ENCODE measurements around the gene PTP4A2.

Gene PTP4A2

DNA sequence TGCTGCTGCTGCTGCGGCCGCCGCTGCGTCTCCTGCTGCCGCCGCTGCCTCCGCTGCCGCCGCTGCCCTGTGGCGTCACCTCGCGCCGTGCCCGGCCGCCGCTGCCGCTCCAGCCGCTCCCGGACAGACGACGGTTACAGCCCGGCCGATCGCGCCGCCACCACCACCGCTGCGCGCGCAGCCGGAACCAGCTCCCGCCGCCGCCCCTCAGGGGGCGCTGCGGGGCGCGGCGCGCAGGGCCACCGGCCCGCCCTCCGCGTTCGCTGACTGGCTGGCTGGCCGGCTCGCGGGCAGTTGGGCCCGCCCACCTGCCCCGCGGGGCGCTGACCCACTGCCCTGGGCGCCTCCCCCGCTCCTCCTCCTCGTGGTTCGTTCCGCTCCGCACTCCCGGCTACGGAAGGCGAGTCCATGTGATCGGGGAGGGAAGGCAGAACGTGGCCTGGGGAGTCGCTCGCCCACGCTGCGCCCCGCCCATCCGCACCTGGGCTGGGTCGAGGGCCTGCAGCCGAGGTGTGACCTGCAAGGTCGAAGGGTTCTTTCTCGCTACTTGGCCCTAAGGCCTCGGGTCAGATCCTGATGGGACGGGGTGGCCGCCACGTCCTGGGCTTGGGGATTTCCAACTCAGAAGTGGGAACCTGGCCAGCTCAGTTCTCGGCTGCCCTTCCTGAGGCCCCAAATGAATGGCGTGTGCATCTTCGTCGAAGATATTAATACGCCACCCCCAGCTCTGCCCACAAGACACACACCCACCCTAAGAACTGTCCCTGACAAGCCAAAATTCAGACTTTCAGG is at the start of gene PTP4A2:
TSS of gene PTP4A2 (minus strand) at position 185 of the 792 bp plus-strand sequence. CDS start 19,303 bp downstream, outside the sequence.
- peak; percentile 98 for DNase-seq

GRCh38 chr1:31987135-31987619 is 49.0 kb upstream of the PTP4A2 start:
- DNase-seq = no peak

DNA sequence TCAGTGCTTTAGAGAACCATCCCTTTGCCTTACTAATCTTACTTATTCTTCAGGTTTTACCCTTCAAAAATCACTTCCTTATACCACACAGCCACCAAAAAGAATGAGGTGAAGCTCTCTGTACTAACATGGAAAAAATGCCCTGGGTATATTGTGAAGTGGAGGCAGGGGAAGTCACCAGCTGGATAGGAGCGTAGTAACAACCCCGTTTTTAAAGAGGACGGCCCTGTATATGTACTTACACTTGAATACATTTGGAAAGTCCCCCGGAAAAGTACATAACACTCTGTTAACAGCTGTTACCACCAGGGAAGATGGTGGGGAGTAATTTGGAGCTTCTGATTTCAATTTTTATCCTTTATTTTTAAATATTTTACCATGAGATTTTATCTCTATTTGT is 47.3 kb upstream of the PTP4A2 start:
- DNase-seq = peak; percentile 34

- DNase-seq = no peak
These were observed 46.5 kb upstream of the PTP4A2 start for GRCh38 chr1:31984419-31985347.

DNA sequence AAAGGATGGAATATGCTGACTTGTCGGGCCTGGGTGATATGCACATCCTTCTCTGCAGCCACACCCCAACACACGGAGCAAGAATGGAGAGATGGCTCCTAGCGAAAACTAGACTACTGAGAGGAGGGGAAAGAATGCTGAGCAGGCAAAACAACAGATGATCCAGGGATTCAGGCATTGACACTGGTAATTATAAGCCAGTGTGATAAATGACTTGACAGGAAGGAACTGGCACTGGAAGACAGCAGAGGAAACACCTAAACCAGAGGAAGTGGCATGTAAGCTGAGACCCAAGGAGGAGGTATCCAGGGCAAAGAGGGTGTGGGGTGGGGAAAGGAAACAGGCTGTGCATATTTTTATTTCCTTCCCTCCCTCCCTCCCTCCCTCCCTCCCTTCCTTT is 43.8 kb upstream of the PTP4A2 start:
- no peak for DNase-seq

- no peak for DNase-seq
These were observed 43.3 kb upstream of the PTP4A2 start for GRCh38 chr1:31981456-31981839.

DNA sequence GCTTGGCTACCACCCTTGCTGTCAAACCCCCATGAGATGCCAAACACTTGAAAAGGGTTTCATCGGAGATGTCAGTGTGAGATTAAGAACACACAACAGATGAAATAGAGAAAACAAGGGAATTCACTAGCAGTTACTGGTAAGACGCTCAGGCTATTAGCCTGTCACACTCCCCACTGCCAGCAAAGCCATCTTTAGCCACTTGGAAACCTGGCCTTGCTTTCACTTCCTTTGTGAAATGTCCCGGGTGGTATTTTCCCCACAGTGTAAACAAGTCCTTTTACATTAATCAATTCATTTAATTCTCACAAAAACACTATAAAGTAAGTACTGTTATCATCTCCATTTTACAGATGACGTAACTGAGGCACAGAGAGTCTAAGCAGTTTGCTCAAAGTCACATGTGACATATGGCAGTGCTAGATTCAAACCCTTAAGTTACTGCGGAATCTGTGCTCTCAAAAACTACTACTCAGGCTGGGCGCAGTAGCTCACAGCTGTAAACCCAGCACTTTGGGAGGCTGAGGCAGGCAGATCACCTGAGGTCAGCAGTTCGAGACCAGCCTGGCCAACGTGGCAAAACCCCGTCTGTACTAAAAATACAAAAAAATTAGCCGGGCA is 42.8 kb upstream of the PTP4A2 start:
- DNase-seq = peak; percentile 27

DNA sequence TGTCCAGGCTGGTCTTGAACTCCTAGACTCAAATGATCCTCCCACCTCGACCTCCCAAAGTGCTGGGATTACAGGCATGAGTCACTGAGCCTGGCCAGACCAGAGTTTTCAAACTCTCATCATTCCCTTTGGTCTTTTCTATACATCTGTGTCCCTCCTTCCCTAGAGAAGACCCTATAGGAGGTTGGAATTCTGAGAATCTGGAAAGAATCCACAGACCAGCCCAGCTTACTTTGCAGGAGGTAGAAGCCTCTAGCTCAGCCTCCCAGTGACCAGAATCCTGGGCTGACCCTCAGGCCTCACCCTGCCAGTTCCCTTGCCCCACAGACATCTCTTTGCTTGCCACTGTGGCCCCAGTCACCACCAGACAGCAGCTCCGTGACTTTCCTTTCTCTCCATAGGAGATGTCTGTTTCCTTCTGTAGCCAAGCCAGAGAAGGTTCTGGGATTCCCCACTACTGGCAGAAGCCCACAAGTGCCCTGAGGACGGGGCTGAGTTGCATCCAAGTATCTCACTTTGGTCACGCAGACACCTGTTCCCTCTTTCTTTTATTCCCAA is 40.8 kb upstream of the PTP4A2 start:
- no peak for DNase-seq

DNA sequence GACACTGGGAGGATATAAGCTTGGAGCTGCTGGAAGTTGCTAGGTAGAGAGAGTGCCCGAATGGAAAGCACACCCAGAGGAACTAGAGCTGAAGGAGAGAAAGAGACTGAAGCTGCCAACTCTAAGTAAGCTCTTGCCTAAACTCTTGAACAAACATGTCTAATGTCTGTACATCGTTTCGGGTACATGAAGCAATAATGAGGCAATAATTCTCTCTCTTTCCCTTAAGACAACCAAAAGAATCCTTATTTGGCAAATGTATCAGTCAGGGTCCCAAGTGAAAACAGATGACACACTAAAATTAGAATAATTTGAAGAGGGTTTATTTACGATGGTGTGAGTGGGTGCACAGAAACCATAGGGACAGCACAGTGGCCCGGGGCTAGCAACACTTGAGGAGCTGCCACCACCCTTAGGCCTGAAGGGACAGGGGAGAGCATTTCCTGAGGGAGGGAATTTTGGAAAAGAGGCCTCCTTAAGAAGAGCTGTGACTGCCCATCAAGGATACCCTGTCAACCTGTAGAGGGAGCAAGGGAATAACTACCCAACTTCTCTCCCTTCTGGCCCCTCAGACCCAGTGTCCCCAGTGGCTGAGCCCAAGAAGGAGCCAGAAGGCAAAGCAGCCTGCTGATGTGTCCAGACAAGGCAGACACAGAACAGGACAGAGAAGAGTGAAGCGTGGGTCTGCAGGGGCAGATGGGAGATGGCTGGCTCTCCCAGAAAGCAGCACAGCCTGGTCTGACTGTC is 39.4 kb upstream of the PTP4A2 start:
- peak; percentile 30 for DNase-seq

- DNase-seq = no peak
These were observed 38.2 kb upstream of the PTP4A2 start for GRCh38 chr1:31976401-31976800.

GRCh38 chr1:31970873-31971272 is 32.7 kb upstream of the PTP4A2 start:
- DNase-seq = no peak

- DNase-seq = peak; percentile 77
These were observed 23.4 kb upstream of the PTP4A2 start for GRCh38 chr1:31961536-31961935.

GRCh38 chr1:31959521-31960340 is 21.6 kb upstream of the PTP4A2 start:
- peak; percentile 45 for DNase-seq

GRCh38 chr1:31957701-31958674 is 19.8 kb upstream of the PTP4A2 start:
- peak; percentile 94 for DNase-seq

- peak; percentile 98 for DNase-seq
These were observed 18.0 kb upstream of the PTP4A2 start for GRCh38 chr1:31955917-31956736.

DNA sequence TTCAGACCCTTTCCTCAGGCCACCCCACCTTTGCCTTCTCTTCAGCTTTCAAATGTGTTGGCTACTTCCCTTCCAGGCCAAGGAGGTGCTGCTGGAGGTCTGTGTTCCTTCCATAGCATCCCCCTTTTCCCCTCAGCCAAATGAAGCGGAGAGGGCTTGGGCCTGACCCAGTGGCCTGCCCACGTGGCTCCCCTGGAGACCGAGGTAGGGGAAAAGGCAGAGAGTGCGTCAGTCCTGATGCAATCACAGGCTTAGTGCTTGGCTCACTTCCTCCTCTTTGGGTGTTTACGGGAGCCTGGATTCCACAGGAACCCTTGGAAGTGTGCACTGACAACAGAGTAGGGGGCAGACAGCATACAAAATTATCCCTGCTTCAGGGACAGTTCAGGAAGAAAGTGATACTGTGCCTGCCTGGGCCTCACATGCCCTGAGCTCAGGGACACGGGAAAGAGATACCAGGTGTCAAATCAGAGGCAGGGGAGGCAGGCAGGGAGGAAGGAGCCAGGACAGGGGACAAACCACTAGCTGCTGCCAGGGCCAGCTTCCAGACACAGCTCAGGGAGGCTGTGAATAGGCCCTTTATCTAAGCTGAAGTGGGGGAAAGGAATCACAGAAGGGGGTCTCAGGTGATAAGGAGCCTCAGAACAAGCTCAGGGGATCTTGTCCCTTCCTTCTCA is 16.6 kb upstream of the PTP4A2 start:
- DNase-seq = peak; percentile 95

DNA sequence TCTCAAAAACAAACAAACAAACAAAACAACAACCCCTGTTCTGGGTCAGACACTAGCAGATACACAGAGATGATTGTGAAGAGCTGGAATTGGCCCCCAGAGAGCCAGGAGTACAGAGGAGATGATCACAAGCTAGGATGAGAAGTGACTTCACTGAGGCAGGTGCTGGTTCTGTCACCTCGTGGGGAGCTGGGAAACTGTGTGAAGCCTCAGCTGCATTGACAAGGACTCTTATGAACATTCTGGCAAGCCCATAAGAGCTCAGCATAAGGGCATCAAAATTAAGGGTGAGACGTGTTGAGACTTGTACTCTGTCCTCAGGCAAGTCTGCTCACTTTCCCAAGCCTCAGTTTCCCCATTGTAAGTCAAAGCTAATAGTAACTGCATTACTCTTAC is 14.7 kb upstream of the PTP4A2 start:
- DNase-seq = no peak

- no peak for DNase-seq
These were observed 13.1 kb upstream of the PTP4A2 start for GRCh38 chr1:31951276-31951675.

All from suppressor macrophage treated with lipopolysaccharide for 4 hours (primary cell).